ENCODE measurements around the gene FHDC1. TPM values are rescaled to one million over a fixed set of nuclear protein-coding genes. Genes with fewer than 3 reads are reported as not detected.

Gene FHDC1
- total and polyA plus RNA-seq, 10 of the 15 experiments (the other 5 are each of a cell fraction or from before 2014, with no cell fraction given), result 0.04 to 0.12 (median 0.06) TPM; not detected in 3

- no peak for TF ChIP-seq ATF2 (IDR thresholded peaks at IDR 0.05; ENCODE audit: low read length)
These were observed 65.5 kb downstream of the FHDC1 start (continued) for GRCh38 chr4:153001626-153002025.

- H3K9me3 ChIP-seq (replicated peaks; ENCODE audit: control insufficient read depth, insufficient read depth, low read length), result no peaks in the 10 kb centered on the region
- ATAC-seq, result no peak
- 3% methylated on average over 2 of the region's 2 CpGs for WGBS (ENCODE audit: insufficient coverage, insufficient replicate concordance, low lambda C conversion rate, missing lambda C conversion rate)
- TF ChIP-seq CBFB (IDR thresholded peaks at IDR 0.05; ENCODE audit: low read depth) (no peak), EED (IDR thresholded peaks at IDR 0.05; ENCODE audit: low read depth) (no peak), MTA2 (IDR thresholded peaks at IDR 0.05; ENCODE audit: low read depth) (no peak), ATF7 (IDR thresholded peaks at IDR 0.05; ENCODE audit: low read depth) (no peak), USF2 (IDR thresholded peaks at IDR 0.05; ENCODE audit: borderline replicate concordance, low read depth, low read length) (no peak), SUPT20H (IDR thresholded peaks at IDR 0.05; ENCODE audit: borderline replicate concordance, control insufficient read depth, low read depth, low read length) (no peak), ASH2L (IDR thresholded peaks at IDR 0.05; ENCODE audit: borderline replicate concordance, low read depth) (no peak), CBX3 (IDR thresholded peaks at IDR 0.05; ENCODE audit: borderline replicate concordance, low read depth) (no peak), SMAD1 (IDR thresholded peaks at IDR 0.05; ENCODE audit: low read depth, partially characterized antibody) (no peak), PRDM15 (CRISPR knock-in tag; IDR thresholded peaks at IDR 0.05) (no peak), CREM (IDR thresholded peaks at IDR 0.05; ENCODE audit: low read depth) (no peak), SREBF1 (IDR thresholded peaks at IDR 0.05; ENCODE audit: low read length) (no peak), SP1 (IDR thresholded peaks at IDR 0.05; ENCODE audit: low read depth, low read length) (no peak)
- ChIA-PET SMC1A (ENCODE audit: uncharacterized antibody, unreplicated experiment) (no interaction called here), POLR2A (no interaction called here), RAD21 (ENCODE audit: unreplicated experiment) (no interaction called here), CTCF (interaction anchor here (0.8 kb wide), 1 partner anchor 125 kb away, joined by 3 read pairs; no protein-coding TSS in a partner anchor)
- H2AFZ ChIP-seq (ENCODE audit: control insufficient read depth, low read depth, low read length), result no peak overlapping the region
- no peaks in the 10 kb centered on the region for H3K36me3 ChIP-seq (ENCODE audit: control insufficient read depth in 2 of 2, insufficient read depth in 2 of 2, low read length in 1 of 2)
- no peak overlapping the region for H3K9ac ChIP-seq (ENCODE audit: control insufficient read depth, insufficient read depth, low read length)
- no peak overlapping the region for H3K4me3 ChIP-seq
- H3K4me2 ChIP-seq (ENCODE audit: control insufficient read depth, insufficient read depth), result no peak overlapping the region
- no peaks in the 10 kb centered on the region for H3K4me1 ChIP-seq (ENCODE audit: control insufficient read depth, insufficient read depth, low read length)
- H3K27ac ChIP-seq (ENCODE audit: control insufficient read depth, insufficient read depth), result no peak overlapping the region
- H4K20me1 ChIP-seq (ENCODE audit: control insufficient read depth, insufficient read depth), result no peaks in the 10 kb centered on the region
- no peak for DNase-seq (ENCODE audit: low read depth, low spot score)
- H3K27me3 ChIP-seq (replicated peaks in 1 of 2; ENCODE audit: control insufficient read depth in 2 of 2, insufficient read depth in 2 of 2, low read length in 1 of 2), result 0 out of 4 replicates have a peak, but pooled peaks cover 0 to 3% of the 10 kb centered on the region in 2 experiments
- no TSS peak for BruUV-seq (replicated peaks)
- no peak for FAIRE-seq
- in situ Hi-C loops (cut with MboI) (no loop called here), intact Hi-C loops (cut with micrococcal nuclease; ENCODE audit: unreplicated experiment) (no loop called here)
- H3K79me2 ChIP-seq (ENCODE audit: control insufficient read depth, insufficient read depth, low read length), result no peaks in the 10 kb centered on the region
These were observed 66.0 kb downstream of the FHDC1 start for GRCh38 chr4:153002110-153002509.
